H7 (cell line): Measurements from ENCODE around the gene BDH1. TPM values are rescaled to one million over a fixed set of nuclear protein-coding genes. Genes with fewer than 3 reads are reported as not detected.
"Not testable (repeated sequence)": the region's sequence is repeated elsewhere in the genome, so short reads cannot be mapped to it uniquely, and the experiment has no call there.

Experiments
- DNase-seq: peaks from one replicate; pipeline ENCODE4 v3.0.0; 2012
- H3K27me3 ChIP-seq: 2 replicates; pipeline ENCODE4 v1.6.0; 2011; ENCODE audit warnings: mild to moderate bottlenecking, low read length; ENCODE audit not compliant: control insufficient read depth, insufficient read depth
- H3K36me3 ChIP-seq: replicated peaks from 2 replicates; pipeline ENCODE4 v1.5.1; 2011; ENCODE audit warnings: low read length; ENCODE audit not compliant: control insufficient read depth, insufficient read depth
- H3K4me3 ChIP-seq: 2 replicates; pipeline ENCODE4 v1.5.1; 2011; ENCODE audit warnings: low read depth, mild to moderate bottlenecking, control low read depth, low read length, moderate library complexity; ENCODE audit not compliant: insufficient read depth
- total RNA-seq: library from RNA; depleted of rRNA; stranded (reverse); fragments of >200 nt; shearing (Covaris generic); gene quantifications from 2 replicates; pipeline ENCODE4 v1.2.3, GENCODE V29; 2014

BDH1 gene
- total RNA-seq, 1 experiment from 2014 or later, result 25.7 TPM

DNA sequence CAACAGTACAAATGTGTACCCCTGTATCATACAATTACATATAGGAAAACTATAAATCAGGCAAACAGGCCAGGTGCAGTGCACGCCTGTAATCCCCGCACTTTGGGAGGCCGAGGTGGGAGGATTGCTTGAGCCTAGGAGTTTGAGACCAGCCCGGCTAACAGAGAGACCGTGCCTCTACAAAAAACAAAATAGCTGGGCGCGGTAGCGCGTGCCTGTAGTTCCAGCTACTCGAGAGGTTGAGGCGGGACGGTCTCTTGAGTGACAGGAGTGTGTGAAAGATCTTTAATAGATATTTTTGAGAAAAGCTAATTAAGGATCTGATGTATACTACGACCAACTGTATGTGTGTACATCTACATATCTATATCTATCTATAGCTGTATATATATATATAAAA lies 33.8 kb upstream of the BDH1 start:
- H3K27me3 ChIP-seq, result no peaks in the 10 kb centered on the region
- DNase-seq, result no peak
- no peaks in the 10 kb centered on the region for H3K36me3 ChIP-seq
- no peak overlapping the region for H3K4me3 ChIP-seq

DNA sequence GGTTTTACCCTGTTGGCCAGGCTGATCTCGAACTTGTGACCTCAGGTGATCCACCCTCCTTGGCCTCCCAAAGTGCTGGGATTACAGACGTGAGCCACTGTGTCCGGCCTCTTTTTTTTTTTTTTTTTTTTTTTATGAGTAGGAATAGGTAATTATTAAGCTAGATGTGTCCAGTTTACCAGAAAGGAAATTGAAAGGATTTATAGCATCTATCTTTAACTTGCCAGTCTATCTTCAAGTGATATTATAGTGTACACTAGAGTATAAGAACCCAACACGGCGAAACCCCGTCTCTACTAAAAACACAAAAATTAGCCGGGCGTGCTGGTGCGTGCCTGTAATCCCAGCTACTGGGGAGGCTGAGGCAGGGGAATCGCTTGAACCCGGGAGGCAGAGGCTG lies 31.0 kb upstream of the BDH1 start:
- not testable (repeated sequence) for DNase-seq, H3K4me3 ChIP-seq

DNA sequence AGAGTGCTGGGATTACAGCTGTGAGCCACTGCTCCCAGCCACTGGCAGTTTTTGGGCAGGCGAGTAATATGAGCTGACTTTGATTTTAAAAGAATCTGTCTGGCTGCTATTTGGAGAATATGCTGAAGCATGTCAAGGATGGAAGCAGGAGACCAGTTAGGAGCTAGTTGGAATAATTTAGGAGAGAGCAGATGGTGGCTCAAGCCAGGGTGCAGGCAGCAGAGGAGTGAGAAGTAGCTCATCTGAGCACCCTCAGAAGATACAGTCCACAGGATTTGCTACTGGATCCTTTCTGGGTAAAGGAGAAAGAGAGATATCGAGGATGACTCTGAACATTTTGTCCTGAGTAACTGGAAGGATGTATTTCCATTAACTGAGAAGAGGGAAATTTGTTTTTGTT lies 30.4 kb upstream of the BDH1 start:
- Histone ChIP-seq H3K36me3 (no peaks in the 10 kb centered on the region), H3K27me3 (no peaks in the 10 kb centered on the region), H3K4me3 (no peak overlapping the region)
- no peak for DNase-seq

More for the DNA sequence above, 31.0 kb upstream of the BDH1 start:
- not testable (repeated sequence) for H3K36me3 ChIP-seq, H3K27me3 ChIP-seq

DNA sequence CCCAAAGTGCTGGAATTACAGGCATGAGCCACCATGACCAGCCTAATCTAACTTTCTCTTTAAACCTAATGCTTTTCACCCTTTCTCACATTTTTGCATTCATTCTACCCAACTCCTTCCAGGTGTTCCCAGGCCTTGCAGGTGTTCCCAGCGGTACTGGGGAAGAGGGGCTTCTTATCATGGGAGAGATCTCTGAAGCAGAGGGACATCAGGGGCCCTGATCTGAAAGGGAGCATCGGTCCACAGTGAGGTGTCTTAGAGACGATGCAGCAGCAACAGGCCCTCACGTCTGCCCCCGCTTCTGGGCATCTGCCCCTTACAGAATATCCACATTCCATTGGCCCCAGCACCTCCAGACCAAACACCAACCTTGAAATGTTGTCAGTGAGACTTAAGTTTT lies 29.0 kb upstream of the BDH1 start:
- H3K27me3 ChIP-seq, result no peaks in the 10 kb centered on the region

DNA sequence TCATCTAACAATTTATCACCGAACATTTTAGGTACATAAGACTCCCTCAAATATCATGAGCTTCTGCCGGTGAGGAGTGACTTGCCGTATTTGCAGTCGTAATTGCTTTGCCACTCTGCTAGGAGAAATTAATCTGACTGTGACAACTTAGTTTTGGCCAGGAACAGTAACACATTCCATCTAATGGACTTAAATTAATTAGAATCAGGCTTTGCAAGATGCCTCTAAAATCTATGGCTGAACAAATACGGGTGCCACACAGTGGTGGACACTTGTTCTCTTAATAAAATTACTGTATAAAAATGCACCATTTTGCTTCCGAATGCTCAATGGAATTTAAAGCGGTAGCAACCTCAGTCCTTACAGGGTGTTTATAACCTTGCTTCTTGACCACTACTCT lies 27.6 kb upstream of the BDH1 start:
- Histone ChIP-seq H3K36me3 (no peaks in the 10 kb centered on the region), H3K4me3 (no peak overlapping the region), H3K27me3 (no peaks in the 10 kb centered on the region)
- no peak for DNase-seq

More for the DNA sequence above, 29.0 kb upstream of the BDH1 start:
- Histone ChIP-seq H3K4me3 (no peak overlapping the region), H3K36me3 (no peaks in the 10 kb centered on the region)
- DNase-seq, result no peak

DNA sequence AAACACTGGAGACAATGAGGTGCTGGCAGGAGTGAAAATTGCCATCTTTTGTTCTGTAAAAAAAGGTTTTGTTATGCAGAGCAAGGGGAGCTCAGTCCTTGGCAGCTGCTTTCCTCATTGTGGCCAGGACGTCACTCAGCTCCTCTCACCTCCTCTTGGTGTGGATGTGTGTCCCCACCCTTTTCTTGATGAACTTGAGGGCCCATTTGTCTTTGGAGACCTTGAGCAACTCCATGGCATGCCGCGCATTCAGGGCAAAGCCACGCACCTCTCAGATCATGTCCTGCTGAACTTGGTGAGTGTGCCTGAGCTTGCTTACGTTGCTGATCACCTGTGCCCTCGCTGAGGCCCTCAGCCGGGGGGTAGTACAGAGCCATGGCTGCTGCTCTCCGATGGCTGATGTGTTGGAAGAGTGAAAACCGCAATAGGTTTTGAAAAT lies 24.5 kb upstream of the BDH1 start:
- DNase-seq, result peak; percentile 57
- no peaks in the 10 kb centered on the region for H3K27me3 ChIP-seq
- H3K4me3 ChIP-seq, result no peak overlapping the region
- no peaks in the 10 kb centered on the region for H3K36me3 ChIP-seq

DNA sequence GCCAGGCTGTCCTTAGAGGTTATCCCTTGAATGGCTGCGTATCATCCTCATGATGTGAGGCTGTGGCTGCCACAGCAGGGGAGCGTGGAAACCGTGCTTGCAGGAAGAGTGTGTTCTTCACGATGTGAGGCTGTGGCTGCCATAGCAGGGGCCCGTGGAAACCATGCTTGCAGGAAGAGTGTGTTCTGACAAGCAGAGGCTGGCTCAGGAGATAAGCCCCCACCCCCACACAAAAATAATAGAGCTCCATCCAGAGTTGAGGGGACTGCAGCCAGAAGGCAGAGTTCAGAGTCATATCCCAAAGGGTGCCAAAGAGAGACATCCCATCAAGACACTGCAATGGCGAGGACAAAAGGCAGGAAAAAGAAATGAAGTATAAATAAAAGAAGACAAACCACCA lies 22.6 kb upstream of the BDH1 start:
- no peak for DNase-seq
- Histone ChIP-seq H3K4me3 (no peak overlapping the region), H3K27me3 (no peaks in the 10 kb centered on the region), H3K36me3 (no peaks in the 10 kb centered on the region)

DNA sequence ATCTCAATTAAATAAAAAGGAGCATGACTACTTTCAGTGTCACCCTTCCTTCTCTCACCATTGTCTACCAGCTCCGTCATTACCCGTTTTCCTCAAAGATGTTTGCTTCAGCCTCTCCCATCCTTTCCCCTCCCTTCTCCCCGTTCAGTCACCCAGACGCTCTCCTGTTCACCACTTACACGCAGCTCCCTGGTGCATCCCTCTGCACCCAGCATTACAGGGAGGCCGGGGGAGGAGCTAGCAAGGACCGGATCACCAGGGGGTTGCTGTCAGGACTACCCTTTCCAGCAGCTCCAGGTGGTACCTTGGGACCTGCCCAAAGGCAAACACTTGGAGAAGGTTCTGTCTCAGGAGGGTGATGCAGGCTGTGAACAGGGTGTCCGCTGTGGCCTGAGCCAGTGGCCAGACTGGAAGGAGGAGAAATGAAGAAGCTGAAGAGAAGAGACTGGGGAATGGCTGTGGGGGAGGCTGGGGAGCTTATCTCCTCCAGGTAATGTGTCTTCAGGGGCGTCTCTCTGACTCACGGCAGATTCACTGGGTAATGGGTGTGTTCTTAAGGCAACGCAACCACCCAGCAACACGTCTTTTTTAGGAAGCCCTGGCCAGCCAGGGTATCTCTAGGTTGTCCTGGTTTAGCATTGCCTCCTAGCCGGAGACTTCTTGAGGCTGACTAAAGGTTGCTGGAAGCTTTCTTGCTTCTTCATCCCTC lies 21.8 kb upstream of the BDH1 start:
- H3K27me3 ChIP-seq, result no peaks in the 10 kb centered on the region
- no peak overlapping the region for H3K4me3 ChIP-seq
- H3K36me3 ChIP-seq, result no peaks in the 10 kb centered on the region
- no peak for DNase-seq

DNA sequence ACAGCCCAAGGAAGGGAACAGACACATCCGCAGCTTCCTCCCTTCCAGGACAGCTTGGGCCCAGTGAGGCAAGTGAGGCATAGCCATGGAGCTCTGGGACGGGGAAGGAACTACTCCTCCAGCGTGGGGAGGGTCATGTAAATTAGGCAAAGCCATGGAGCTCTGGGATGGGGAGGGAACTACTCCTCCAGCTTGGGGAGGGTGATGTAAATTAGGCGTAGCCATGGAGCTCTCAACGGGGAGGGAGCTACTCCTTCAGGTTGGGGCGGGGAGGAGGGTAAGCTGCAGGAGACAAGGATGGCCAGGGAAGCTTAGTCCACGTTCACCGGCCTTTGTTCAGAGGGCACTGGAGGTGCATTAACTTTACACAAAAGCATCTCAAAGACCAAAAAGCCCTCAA lies 21.1 kb upstream of the BDH1 start:
- DNase-seq, result no peak
- H3K4me3 ChIP-seq, result no peak overlapping the region

DNA sequence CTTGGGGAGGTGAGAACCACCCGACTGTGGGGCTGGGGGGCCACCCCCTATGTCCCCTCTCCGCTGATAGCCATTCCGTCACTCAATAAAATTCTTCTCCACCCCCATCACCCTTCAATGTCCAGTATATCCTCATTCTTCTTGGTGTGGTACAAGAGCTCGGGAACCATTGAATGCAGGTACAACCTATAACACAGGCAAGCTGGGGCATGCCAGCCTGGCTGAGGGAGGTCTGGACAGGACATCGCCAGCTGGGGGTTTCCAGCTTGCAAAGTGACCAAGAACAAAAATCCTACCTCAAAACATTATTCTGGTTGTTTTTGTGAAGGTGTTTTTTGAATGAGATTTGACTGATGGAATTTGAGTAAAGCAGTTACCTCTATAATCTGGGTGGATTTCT lies 19.6 kb upstream of the BDH1 start:
- no peak for DNase-seq
- Histone ChIP-seq H3K27me3 (no peaks in the 10 kb centered on the region), H3K4me3 (no peak overlapping the region), H3K36me3 (no peaks in the 10 kb centered on the region)

More for the DNA sequence above, 21.1 kb upstream of the BDH1 start:
- Histone ChIP-seq H3K36me3 (no peaks in the 10 kb centered on the region), H3K27me3 (no peaks in the 10 kb centered on the region)

DNA sequence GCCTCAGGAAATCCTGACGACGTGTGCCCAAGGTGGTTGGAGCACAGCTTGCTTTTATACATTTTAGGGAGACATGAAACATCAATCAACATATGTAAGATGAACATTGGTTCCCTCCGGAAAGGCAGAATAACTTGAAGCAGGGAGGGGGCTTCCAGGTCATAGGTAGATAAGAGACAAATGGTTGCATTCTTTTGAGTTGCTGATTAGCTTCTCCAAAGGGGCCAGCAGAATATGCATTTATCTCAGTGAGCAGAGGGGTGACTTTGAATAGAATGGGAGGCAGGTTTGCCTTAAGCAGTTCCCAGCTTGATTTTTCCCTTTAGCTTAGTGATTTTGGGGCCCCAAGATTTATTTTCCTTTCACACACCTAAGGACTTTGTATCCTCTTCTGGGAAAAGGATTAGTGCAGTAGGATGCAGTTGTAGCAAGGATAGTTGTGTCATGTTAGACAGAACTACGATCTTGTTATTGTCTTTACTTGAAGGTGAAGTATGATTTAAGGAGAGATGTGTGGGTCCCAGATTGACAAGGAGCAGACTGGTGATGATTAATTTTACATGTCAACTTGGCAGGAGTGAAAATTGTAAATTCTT lies 18.7 kb upstream of the BDH1 start:
- H3K27me3 ChIP-seq, H3K4me3 ChIP-seq, H3K36me3 ChIP-seq, DNase-seq: not testable (repeated sequence)

DNA sequence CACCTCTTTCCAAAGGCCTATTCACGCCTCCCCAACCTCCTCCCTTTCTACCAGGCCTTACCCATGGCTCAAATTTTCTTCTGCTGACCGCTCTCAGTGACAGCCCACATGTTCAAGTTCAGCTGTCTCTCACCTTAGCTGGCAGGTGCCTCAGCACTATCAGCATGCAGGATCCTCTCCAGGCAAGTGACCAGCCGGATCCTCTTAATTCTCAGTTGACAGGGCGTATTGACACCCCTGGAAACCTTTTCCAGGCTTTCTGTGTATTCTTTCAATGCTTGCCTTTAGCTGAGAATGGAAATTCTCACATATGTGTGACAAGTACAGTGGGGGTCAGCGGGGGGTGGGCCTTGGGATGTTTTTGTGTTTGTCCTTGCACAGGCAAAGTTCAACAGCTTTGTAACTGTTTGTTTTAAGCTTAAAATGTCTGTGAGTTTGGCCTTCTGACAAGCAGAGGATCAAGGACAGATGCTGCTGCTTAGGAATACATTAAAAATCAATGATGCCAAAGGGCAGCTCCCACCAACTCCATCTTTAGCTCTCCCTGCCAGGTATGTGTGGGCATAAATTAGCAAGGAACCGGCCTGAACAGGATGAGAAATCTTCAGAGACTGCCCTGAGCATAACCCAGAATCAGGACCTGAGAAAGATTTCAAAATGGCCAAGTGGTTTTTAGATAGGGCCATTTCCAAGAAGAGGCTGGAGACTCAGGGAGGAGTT lies 17.4 kb upstream of the BDH1 start:
- no peak for DNase-seq
- H3K27me3 ChIP-seq, result no peaks in the 10 kb centered on the region
- H3K36me3 ChIP-seq, result no peaks in the 10 kb centered on the region
- H3K4me3 ChIP-seq, result no peak overlapping the region

DNA sequence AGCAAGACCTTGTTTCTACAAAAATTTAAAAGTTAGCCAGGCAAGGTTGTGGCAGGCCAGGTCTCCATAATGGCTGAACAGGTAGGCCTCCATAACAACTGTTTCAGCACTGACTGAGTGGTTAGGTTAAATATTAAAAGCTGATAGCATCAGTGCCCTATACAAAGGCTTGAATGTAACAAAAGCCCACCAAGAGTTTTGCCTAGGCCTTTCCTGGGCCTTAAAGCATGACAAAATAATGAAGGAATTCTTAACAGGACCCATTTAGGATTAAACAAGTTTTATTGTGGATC lies 16.1 kb upstream of the BDH1 start:
- H3K4me3 ChIP-seq, H3K27me3 ChIP-seq, H3K36me3 ChIP-seq, DNase-seq: not testable (repeated sequence)

DNA sequence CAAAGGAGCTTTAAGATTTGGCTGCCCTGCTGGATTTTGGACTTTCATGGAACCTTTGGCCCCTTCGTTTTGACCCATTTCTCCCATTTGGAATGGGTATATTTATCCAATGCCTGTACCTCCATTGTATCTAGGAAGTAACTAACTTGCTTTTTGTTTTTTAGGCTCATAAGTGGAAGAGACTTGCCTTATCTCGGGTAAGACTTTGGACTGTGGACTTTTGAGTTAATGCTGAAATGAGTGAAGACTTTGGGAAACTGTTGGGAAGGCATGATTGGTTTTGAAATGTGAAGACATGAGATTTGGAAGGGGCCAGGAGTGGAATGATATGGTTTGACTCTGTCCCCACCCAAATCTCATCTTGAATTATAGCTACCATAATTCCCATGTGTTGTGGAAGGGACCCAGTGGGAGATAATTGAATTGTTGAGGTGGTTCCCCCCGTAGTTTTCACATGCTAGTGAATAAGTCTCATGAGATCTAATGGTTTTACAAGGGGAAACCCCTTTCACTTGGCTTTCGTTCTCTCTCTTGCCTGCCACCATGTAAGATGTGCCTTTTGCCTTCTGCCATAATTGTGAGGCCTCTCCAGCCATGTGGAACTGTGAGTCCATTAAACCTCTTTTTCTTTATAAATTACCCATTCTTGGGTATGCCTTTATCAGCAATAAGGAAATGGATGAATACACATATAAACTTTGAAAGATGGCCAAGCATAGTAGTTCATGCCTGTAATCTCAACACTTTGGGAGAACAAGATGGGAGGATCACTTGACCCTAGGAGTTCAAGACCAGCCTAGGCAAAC lies 15.5 kb upstream of the BDH1 start:
- H3K4me3 ChIP-seq, DNase-seq, H3K36me3 ChIP-seq, H3K27me3 ChIP-seq: not testable (repeated sequence)

DNA sequence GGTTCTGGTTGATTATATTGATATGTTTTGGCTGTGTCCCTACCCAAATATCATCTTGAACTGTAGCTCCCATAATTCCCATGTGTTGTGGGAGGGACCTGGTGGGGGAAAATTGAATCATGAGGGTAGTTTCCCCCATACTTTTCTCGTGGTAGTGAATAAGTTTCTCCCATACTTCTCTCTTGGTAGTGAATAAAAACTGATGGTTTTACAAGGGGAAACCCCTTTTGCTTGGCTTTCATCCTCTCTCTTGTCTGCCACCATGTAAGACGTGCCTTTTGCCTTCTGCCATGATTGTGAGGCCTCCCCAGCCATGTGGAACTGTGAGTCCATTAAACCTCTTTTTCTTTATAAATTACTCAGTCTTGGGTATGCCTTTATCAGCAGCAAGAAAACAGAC lies 13.7 kb upstream of the BDH1 start:
- H3K27me3 ChIP-seq, result not testable (repeated sequence)

More for the DNA sequence above, 13.7 kb upstream of the BDH1 start:
- H3K36me3 ChIP-seq, H3K4me3 ChIP-seq, DNase-seq: not testable (repeated sequence)
